HEK293 (cell line): ENCODE results near the gene CIB1.

ENCODE experiments used
- BCL11B ChIP-seq: fragments of 450-650 bp; formaldehyde crosslinking; IDR thresholded peaks from 2 replicates; pipeline ENCODE4 v1.5.1; 2016; ENCODE audit warnings: low read depth, missing biosample characterization, missing genetic modification characterization
- HOXA7 ChIP-seq: sonication (generic); formaldehyde crosslinking; IDR thresholded peaks from 2 replicates; pipeline ENCODE4 v1.8.1; 2022; ENCODE audit warnings: missing genetic modification reagents, borderline replicate concordance
- KLF1 ChIP-seq: fragments of 450-650 bp; formaldehyde crosslinking; IDR thresholded peaks from 2 replicates; pipeline ENCODE4 v1.5.1; 2016; ENCODE audit warnings: missing biosample characterization, missing genetic modification characterization
- KLF10 ChIP-seq: fragments of 450-650 bp; IDR thresholded peaks from 2 replicates; pipeline ENCODE4 v1.5.1; 2018; ENCODE audit warnings: missing biosample characterization, mild to moderate bottlenecking, missing genetic modification characterization
- KLF8 ChIP-seq: fragments of 450-650 bp; formaldehyde crosslinking; IDR thresholded peaks from 2 replicates; pipeline ENCODE4 v1.5.1; 2016; ENCODE audit warnings: missing biosample characterization, missing genetic modification characterization
- MYNN ChIP-seq: fragments of 450-650 bp; formaldehyde crosslinking; IDR thresholded peaks from 2 replicates; pipeline ENCODE4 v1.5.1; 2016; ENCODE audit warnings: missing biosample characterization, missing genetic modification characterization, borderline replicate concordance
- MZF1 ChIP-seq: fragments of 450-650 bp; formaldehyde crosslinking; IDR thresholded peaks from 2 replicates; pipeline ENCODE4 v1.5.1; 2017; ENCODE audit warnings: missing biosample characterization, missing genetic modification characterization, borderline replicate concordance
- RBAK ChIP-seq: fragments of 450-650 bp; formaldehyde crosslinking; IDR thresholded peaks from 2 replicates; pipeline ENCODE4 v1.5.1; 2016; ENCODE audit warnings: missing biosample characterization, missing genetic modification characterization
- SCRT2 ChIP-seq: fragments of 450-650 bp; formaldehyde crosslinking; IDR thresholded peaks from 2 replicates; pipeline ENCODE4 v1.5.1; 2016; ENCODE audit warnings: missing biosample characterization, missing genetic modification characterization
- TCF7L2 ChIP-seq: IDR thresholded peaks from 2 replicates; pipeline ENCODE4 v1.6.1; 2011; ENCODE audit warnings: low read depth, mild to moderate bottlenecking, inconsistent platforms, low read length, moderate library complexity, borderline replicate concordance
- YY1 ChIP-seq: fragments of 450-650 bp; formaldehyde crosslinking; IDR thresholded peaks from 2 replicates; pipeline ENCODE4 v1.5.1; 2018; ENCODE audit warnings: missing biosample characterization, missing genetic modification characterization
- ZBTB1 ChIP-seq: fragments of 450-650 bp; formaldehyde crosslinking; IDR thresholded peaks from 2 replicates; pipeline ENCODE4 v1.5.1; 2016; ENCODE audit warnings: missing biosample characterization, missing genetic modification characterization
- ZNF155 ChIP-seq: fragments of 450-650 bp; formaldehyde crosslinking; IDR thresholded peaks from 2 replicates; pipeline ENCODE4 v1.5.1; 2016; ENCODE audit warnings: missing biosample characterization, missing genetic modification characterization
- ZNF157 ChIP-seq: fragments of 450-650 bp; formaldehyde crosslinking; IDR thresholded peaks from 2 replicates; pipeline ENCODE4 v1.5.1; 2016; ENCODE audit warnings: missing biosample characterization, missing genetic modification characterization
- ZNF2 ChIP-seq: fragments of 450-650 bp; formaldehyde crosslinking; IDR thresholded peaks from 2 replicates; pipeline ENCODE4 v1.5.1; 2016; ENCODE audit warnings: missing biosample characterization, missing genetic modification characterization
- ZNF350 ChIP-seq: fragments of 450-650 bp; formaldehyde crosslinking; IDR thresholded peaks from 2 replicates; pipeline ENCODE4 v1.5.0; 2017; ENCODE audit warnings: missing biosample characterization, mild to moderate bottlenecking, missing genetic modification characterization
- ZNF391 ChIP-seq: fragments of 450-650 bp; formaldehyde crosslinking; IDR thresholded peaks from 2 replicates; pipeline ENCODE4 v1.5.1; 2016; ENCODE audit warnings: low read depth, missing biosample characterization, missing genetic modification characterization, borderline replicate concordance
- ZNF510 ChIP-seq: fragments of 450-650 bp; formaldehyde crosslinking; IDR thresholded peaks from 2 replicates; pipeline ENCODE4 v1.5.1; 2018; ENCODE audit warnings: mild to moderate bottlenecking, missing genetic modification characterization, missing biosample characterization; ENCODE audit not compliant: insufficient replicate concordance
- ZNF521 ChIP-seq: fragments of 450-650 bp; formaldehyde crosslinking; IDR thresholded peaks from 2 replicates; pipeline ENCODE4 v1.5.1; 2017; ENCODE audit warnings: missing biosample characterization, mild to moderate bottlenecking, missing genetic modification characterization
- ZNF560 ChIP-seq: fragments of 450-650 bp; formaldehyde crosslinking; IDR thresholded peaks from 2 replicates; pipeline ENCODE4 v1.5.1; 2017; ENCODE audit warnings: missing biosample characterization, missing genetic modification characterization, borderline replicate concordance
- ZNF571 ChIP-seq: fragments of 450-650 bp; formaldehyde crosslinking; IDR thresholded peaks from 2 replicates; pipeline ENCODE4 v1.5.0; 2017; ENCODE audit warnings: missing biosample characterization, missing genetic modification characterization
- ZNF580 ChIP-seq: fragments of 450-650 bp; formaldehyde crosslinking; IDR thresholded peaks from 2 replicates; pipeline ENCODE4 v1.5.1; 2016; ENCODE audit warnings: missing biosample characterization, missing genetic modification characterization
- ZNF596 ChIP-seq: fragments of 450-650 bp; IDR thresholded peaks from 2 replicates; pipeline ENCODE4 v1.5.0; 2018; ENCODE audit warnings: missing biosample characterization, mild to moderate bottlenecking, missing genetic modification characterization, moderate library complexity
- ZNF600 ChIP-seq: fragments of 450-650 bp; formaldehyde crosslinking; IDR thresholded peaks from 2 replicates; pipeline ENCODE4 v1.5.1; 2016; ENCODE audit warnings: missing biosample characterization, missing genetic modification characterization
- ZNF76 ChIP-seq: fragments of 450-650 bp; formaldehyde crosslinking; IDR thresholded peaks from 2 replicates; pipeline ENCODE4; 2016; ENCODE audit warnings: low read depth, missing biosample characterization, missing genetic modification characterization, borderline replicate concordance
- ZNF830 ChIP-seq: fragments of 450-650 bp; IDR thresholded peaks from 2 replicates; pipeline ENCODE4 v1.5.0; 2018; ENCODE audit warnings: missing biosample characterization, missing genetic modification characterization, low read depth, mild to moderate bottlenecking, moderate library complexity
- ZSCAN16 ChIP-seq: fragments of 450-650 bp; formaldehyde crosslinking; IDR thresholded peaks from 2 replicates; pipeline ENCODE4 v1.5.1; 2016; ENCODE audit warnings: missing biosample characterization, missing genetic modification characterization
- ZSCAN30 ChIP-seq: fragments of 450-650 bp; IDR thresholded peaks from 2 replicates; pipeline ENCODE4 v1.5.1; 2018; ENCODE audit warnings: missing biosample characterization, mild to moderate bottlenecking, missing genetic modification characterization, moderate library complexity
- TF ChIP-seq, protein P1 (sequence below): fragments of 450-650 bp; formaldehyde crosslinking; IDR thresholded peaks from 2 replicates; pipeline ENCODE4 v1.5.1; 2016; ENCODE audit warnings: missing biosample characterization, missing genetic modification characterization
- TF ChIP-seq, protein P2 (sequence below): fragments of 450-650 bp; formaldehyde crosslinking; conservative IDR thresholded peaks from 2 replicates; pipeline ENCODE4 v1.5.1; 2016; ENCODE audit warnings: low read depth, missing biosample characterization, missing genetic modification characterization
- TF ChIP-seq, protein P3 (sequence below): fragments of 450-650 bp; formaldehyde crosslinking; IDR thresholded peaks from 2 replicates; pipeline ENCODE4 v1.5.1; 2017; ENCODE audit warnings: missing biosample characterization, missing genetic modification characterization
- TF ChIP-seq, protein P4 (sequence below): fragments of 450-650 bp; formaldehyde crosslinking; IDR thresholded peaks from 2 replicates; pipeline ENCODE4 v1.5.1; 2017; ENCODE audit warnings: missing biosample characterization, mild to moderate bottlenecking, missing genetic modification characterization, moderate library complexity

The CIB1 gene

DNA sequence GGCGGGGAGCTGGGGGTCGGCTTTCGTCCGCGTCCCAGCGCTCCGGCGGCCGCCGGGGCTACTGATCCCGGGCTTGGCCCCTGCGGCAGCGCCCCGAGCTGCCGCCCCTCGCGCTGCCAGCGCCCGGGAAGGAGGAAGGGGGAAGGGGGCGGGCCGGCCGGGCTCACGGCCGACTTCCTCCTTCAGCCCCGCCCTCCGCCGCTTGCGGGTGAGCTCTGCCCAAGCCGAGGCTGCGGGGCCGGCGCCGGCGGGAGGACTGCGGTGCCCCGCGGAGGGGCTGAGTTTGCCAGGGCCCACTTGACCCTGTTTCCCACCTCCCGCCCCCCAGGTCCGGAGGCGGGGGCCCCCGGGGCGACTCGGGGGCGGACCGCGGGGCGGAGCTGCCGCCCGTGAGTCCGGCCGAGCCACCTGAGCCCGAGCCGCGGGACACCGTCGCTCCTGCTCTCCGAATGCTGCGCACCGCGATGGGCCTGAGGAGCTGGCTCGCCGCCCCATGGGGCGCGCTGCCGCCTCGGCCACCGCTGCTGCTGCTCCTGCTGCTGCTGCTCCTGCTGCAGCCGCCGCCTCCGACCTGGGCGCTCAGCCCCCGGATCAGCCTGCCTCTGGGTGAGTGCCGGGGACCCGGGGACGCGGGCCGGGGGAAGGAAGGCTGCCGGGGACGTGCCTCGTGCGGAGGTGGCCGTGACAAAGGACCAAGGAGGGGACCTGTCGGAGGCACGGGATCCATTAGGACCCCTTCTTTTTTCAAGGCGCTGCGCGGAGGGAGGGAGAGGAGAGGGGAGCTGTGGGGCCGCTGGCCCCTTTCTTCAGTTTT is 32.4 kb downstream of the CIB1 start, which contains the start of gene SEMA4B (continued):
- TF ChIP-seq TCF7L2, result no peak
- TF ChIP-seq, protein P1, sequence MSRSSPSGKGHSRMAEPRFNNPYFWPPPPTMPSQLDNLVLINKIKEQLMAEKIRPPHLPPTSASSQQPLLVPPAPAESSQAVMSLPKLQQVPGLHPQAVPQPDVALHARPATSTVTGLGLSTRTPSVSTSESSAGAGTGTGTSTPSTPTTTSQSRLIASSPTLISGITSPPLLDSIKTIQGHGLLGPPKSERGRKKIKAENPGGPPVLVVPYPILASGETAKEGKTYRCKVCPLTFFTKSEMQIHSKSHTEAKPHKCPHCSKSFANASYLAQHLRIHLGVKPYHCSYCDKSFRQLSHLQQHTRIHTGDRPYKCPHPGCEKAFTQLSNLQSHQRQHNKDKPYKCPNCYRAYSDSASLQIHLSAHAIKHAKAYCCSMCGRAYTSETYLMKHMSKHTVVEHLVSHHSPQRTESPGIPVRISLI, result no peak
- TF ChIP-seq ZNF155 (tag by site-specific recombination), result no peak
- no peak for TF ChIP-seq ZNF2 (tag by site-specific recombination)
- TF ChIP-seq ZNF571, result no peak
- TF ChIP-seq ZNF600 (tag by site-specific recombination), result 0 out of 2 replicates have a peak, but pooled peaks have one; percentile 35
- no peak for TF ChIP-seq ZNF580
- TF ChIP-seq ZNF521 (tag by site-specific recombination), result no peak
- TF ChIP-seq KLF1 (tag by site-specific recombination), result no peak
- no peak for TF ChIP-seq RBAK (tag by site-specific recombination)
- TF ChIP-seq ZNF560 (tag by site-specific recombination), result 0 out of 2 replicates have a peak, but pooled peaks have one; percentile 21
- TF ChIP-seq, protein P2, sequence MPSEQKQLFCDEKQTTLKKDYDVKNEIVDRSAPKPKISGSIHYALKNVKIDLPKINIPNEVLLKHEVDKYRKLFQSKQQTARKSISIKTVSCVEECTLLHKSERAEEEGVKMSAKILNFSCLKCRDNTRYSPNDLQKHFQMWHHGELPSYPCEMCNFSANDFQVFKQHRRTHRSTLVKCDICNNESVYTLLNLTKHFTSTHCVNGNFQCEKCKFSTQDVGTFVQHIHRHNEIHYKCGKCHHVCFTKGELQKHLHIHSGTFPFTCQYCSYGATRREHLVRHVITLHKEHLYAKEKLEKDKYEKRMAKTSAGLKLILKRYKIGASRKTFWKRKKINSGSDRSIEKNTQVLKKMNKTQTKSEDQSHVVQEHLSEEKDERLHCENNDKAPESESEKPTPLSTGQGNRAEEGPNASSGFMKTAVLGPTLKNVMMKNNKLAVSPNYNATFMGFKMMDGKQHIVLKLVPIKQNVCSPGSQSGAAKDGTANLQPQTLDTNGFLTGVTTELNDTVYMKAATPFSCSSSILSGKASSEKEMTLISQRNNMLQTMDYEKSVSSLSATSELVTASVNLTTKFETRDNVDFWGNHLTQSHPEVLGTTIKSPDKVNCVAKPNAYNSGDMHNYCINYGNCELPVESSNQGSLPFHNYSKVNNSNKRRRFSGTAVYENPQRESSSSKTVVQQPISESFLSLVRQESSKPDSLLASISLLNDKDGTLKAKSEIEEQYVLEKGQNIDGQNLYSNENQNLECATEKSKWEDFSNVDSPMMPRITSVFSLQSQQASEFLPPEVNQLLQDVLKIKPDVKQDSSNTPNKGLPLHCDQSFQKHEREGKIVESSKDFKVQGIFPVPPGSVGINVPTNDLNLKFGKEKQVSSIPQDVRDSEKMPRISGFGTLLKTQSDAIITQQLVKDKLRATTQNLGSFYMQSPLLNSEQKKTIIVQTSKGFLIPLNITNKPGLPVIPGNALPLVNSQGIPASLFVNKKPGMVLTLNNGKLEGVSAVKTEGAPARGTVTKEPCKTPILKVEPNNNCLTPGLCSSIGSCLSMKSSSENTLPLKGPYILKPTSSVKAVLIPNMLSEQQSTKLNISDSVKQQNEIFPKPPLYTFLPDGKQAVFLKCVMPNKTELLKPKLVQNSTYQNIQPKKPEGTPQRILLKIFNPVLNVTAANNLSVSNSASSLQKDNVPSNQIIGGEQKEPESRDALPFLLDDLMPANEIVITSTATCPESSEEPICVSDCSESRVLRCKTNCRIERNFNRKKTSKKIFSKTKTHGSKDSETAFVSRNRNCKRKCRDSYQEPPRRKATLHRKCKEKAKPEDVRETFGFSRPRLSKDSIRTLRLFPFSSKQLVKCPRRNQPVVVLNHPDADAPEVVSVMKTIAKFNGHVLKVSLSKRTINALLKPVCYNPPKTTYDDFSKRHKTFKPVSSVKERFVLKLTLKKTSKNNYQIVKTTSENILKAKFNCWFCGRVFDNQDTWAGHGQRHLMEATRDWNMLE (tag by site-specific recombination), result no peak
- TF ChIP-seq YY1 (tag by site-specific recombination), result no peak
- TF ChIP-seq ZSCAN30 (tag by site-specific recombination), result peak; percentile 49; the same call in 1 of the 2 replicates
- TF ChIP-seq SCRT2 (tag by site-specific recombination), result no peak
- no peak for TF ChIP-seq ZNF350 (tag by site-specific recombination)
- TF ChIP-seq ZNF510 (tag by site-specific recombination), result no peak
- TF ChIP-seq ZNF391 (tag by site-specific recombination), result no peak
- no peak for TF ChIP-seq ZBTB1 (tag by site-specific recombination)
- TF ChIP-seq, protein P3, sequence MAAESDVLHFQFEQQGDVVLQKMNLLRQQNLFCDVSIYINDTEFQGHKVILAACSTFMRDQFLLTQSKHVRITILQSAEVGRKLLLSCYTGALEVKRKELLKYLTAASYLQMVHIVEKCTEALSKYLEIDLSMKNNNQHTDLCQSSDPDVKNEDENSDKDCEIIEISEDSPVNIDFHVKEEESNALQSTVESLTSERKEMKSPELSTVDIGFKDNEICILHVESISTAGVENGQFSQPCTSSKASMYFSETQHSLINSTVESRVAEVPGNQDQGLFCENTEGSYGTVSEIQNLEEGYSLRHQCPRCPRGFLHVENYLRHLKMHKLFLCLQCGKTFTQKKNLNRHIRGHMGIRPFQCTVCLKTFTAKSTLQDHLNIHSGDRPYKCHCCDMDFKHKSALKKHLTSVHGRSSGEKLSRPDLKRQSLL (tag by site-specific recombination), result no peak
- TF ChIP-seq ZNF76 (tag by site-specific recombination), result no peak
- no peak for TF ChIP-seq MYNN (tag by site-specific recombination)
- TF ChIP-seq MZF1 (tag by site-specific recombination), result no peak
- no peak for TF ChIP-seq ZSCAN16 (tag by site-specific recombination)
- peak; percentile 65; the same call in 1 of the 2 replicates for TF ChIP-seq KLF8 (tag by site-specific recombination)
- 0 out of 2 replicates have a peak, but pooled peaks have one; percentile 30 for TF ChIP-seq ZNF596 (tag by site-specific recombination)
- TF ChIP-seq ZNF157, result no peak
- TF ChIP-seq ZNF830 (tag by site-specific recombination), result no peak
- TF ChIP-seq, protein P4, sequence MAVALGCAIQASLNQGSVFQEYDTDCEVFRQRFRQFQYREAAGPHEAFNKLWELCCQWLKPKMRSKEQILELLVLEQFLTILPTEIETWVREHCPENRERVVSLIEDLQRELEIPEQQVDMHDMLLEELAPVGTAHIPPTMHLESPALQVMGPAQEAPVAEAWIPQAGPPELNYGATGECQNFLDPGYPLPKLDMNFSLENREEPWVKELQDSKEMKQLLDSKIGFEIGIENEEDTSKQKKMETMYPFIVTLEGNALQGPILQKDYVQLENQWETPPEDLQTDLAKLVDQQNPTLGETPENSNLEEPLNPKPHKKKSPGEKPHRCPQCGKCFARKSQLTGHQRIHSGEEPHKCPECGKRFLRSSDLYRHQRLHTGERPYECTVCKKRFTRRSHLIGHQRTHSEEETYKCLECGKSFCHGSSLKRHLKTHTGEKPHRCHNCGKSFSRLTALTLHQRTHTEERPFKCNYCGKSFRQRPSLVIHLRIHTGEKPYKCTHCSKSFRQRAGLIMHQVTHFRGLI (tag by site-specific recombination), result no peak; the same call in 1 of the 2 replicates
- TF ChIP-seq BCL11B (tag by site-specific recombination), result no peak
- no peak; the same call in 1 of the 2 replicates for TF ChIP-seq KLF10 (tag by site-specific recombination)
- TF ChIP-seq HOXA7 (CRISPR knock-in tag), result no peak
